Lower leg skin (tissue), 3 donors: ENCODE measurements around the gene DLG2.

Experiments
- CTCF ChIP-seq, 3 donors: fragments of 450-650 bp; IDR thresholded peaks; one replicate each; pipeline ENCODE4 v1.5.1; 2016; ENCODE audit warnings: antibody characterized with exemption in 3 of 3, mild to moderate bottlenecking in 3 of 3, moderate library complexity in 2 of 3
- POLR2A ChIP-seq, 2 donors: fragments of 450-650 bp; IDR thresholded peaks; one replicate each; pipeline ENCODE4 v1.6.1; 2016 to 2017; ENCODE audit warnings: antibody characterized with exemption in 2 of 2, mild to moderate bottlenecking in 1 of 2, moderate library complexity in 1 of 2

GRCh38 chr11:85541683-85542082 lies 85.5 kb downstream of the DLG2 start:
- TF ChIP-seq POLR2A (IDR thresholded peaks at IDR 0.05): no peak
- no peak for TF ChIP-seq CTCF (IDR thresholded peaks at IDR 0.05)
